Fibroblast of mammary gland (primary cell): ENCODE measurements around the gene TTC4.

Experiments used
- DNase-seq: peaks from one replicate; pipeline ENCODE4 v3.0.0-alpha.2; 2010; ENCODE audit warnings: low read depth
- H3K4me3 ChIP-seq: 2 replicates; pipeline ENCODE4 v1.5.1; 2011; ENCODE audit warnings: low read depth, mild to moderate bottlenecking, low read length, moderate library complexity; ENCODE audit not compliant: control insufficient read depth
- TF ChIP-seq, protein P1 (sequence below): conservative IDR thresholded peaks from 2 replicates; pipeline ENCODE4 v1.5.1; 2011; ENCODE audit warnings: low read depth, low read length, inconsistent platforms; ENCODE audit not compliant: control insufficient read depth, insufficient read depth

Gene TTC4

GRCh38 chr1:54782588-54782987 lies 66.9 kb downstream of the TTC4 start:
- DNase-seq = no peak
- TF ChIP-seq, protein P1, sequence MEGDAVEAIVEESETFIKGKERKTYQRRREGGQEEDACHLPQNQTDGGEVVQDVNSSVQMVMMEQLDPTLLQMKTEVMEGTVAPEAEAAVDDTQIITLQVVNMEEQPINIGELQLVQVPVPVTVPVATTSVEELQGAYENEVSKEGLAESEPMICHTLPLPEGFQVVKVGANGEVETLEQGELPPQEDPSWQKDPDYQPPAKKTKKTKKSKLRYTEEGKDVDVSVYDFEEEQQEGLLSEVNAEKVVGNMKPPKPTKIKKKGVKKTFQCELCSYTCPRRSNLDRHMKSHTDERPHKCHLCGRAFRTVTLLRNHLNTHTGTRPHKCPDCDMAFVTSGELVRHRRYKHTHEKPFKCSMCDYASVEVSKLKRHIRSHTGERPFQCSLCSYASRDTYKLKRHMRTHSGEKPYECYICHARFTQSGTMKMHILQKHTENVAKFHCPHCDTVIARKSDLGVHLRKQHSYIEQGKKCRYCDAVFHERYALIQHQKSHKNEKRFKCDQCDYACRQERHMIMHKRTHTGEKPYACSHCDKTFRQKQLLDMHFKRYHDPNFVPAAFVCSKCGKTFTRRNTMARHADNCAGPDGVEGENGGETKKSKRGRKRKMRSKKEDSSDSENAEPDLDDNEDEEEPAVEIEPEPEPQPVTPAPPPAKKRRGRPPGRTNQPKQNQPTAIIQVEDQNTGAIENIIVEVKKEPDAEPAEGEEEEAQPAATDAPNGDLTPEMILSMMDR = no peak
- no peak overlapping the region for H3K4me3 ChIP-seq

DNA sequence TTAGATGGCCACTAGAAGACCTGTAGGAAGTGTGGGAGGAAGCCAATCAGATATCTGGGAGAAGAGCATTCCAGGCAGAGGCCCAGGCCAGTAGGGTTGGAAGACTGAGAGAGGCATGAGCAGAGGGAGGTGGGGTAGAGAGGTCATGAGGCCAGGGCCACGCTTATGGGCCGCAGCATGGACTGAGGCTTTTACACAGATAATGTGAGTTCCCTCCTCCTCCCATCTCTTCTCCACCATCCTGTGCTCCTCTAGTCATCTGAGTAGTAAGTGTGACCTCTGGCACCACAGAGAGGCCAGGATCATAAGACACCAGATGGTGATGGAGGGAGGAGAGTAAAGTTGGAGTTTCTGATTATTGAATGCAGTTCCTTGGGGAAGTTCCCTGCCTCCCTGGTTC lies 68.4 kb downstream of the TTC4 start:
- no peak overlapping the region for H3K4me3 ChIP-seq
- no peak for DNase-seq

DNA sequence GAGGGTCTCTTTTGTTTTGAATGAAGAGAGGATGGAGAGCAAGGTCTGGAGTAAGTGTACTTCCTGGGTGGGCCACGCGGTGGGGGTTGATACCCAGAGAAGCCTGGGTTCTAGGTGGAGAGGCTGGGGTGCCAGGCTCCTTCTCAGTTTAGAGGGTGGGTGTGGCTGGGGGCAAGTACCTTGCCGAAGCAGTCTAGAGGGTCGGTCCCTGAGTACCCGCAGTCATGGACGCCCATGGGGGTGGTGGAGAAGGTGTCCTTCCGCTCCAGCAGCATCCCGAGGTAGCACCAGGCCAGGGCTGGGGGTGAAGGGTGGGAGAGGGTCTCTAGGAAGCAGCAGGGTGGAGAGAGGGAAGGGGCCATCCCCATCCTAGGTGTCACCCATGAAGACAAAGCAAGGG lies 71.1 kb downstream of the TTC4 start:
- TF ChIP-seq, protein P1 = no peak
- no peak overlapping the region for H3K4me3 ChIP-seq
- DNase-seq = no peak

More for the DNA sequence above, 68.4 kb downstream of the TTC4 start:
- TF ChIP-seq, protein P1 = no peak

- TF ChIP-seq, protein P1 = no peak
- no peak overlapping the region for H3K4me3 ChIP-seq
- DNase-seq = no peak
Measured at GRCh38 chr1:54787604-54788003, 71.9 kb downstream of the TTC4 start.

DNA sequence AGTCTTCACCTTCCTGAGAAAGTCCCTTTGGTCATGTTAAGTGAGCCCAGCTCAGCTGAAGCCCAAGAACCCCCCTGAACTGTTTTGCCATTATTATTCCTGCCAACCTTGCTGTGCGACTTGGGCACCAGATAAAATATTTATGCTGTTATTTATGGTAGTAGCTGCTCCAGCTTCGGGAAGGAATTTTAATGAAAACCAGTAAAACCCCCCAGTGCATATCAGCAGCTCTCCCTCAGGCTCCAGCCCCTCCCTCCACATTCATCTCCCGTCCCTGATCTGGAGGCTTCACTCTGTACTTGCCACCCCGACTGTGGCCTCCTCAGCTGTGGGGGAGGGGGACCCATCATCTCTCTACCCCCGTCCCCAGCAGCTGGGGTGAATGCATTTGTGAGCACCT lies 72.8 kb downstream of the TTC4 start:
- no peak overlapping the region for H3K4me3 ChIP-seq
- TF ChIP-seq, protein P1 = no peak
- no peak for DNase-seq

DNA sequence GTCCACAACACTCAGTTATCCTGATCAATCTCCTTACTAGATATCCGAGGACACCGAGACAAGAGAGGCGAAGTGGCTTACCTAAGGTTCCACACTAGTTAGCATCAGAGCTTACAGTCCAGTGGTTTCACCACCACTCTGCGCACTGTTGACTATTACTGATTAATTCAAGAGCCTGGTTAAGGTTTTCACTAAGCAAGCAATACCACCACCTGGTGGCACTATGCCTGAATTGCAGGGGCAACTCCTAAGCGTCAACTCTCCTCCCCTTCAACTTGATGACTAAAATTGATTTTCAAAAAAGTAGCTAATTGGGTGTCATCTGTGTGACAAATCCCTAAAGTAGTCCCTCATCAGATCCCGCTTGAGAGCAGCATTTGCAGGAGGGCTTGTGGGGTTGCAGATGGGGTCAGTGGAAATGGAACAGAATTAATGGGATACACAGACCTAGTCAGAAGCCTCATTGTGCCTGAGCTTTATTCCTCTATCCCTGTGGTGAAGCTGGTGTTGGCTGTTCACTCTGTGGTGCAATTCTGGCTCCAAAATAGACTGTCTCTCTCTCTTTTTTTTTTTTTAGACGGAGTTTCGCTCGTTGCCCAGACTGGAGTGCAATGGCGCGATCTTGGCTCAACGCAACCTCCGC lies 76.3 kb downstream of the TTC4 start:
- TF ChIP-seq, protein P1 = peak; percentile 78
- H3K4me3 ChIP-seq = no peak overlapping the region
- peak; percentile 62 for DNase-seq
